HEK293T (cell line): Measurements from ENCODE around the gene ZMYM2.

Source experiments
- CTCF ChIA-PET: fragments of 350-600 bp; formaldehyde crosslinking; extraction: SDS; loops from one replicate; lab custom pipeline; 2021; ENCODE audit warnings: antibody characterized with exemption, inconsistent platforms; lab: Yijun Ruan, JAX
- POLR2A ChIA-PET: fragments of 350-600 bp; formaldehyde crosslinking; extraction: SDS; loops from one replicate; lab custom pipeline; 2020; ENCODE audit warnings: antibody characterized with exemption, inconsistent platforms; lab: Yijun Ruan, JAX
- DNase-seq: peaks from one replicate; pipeline ENCODE4 v3.0.0; 2012; ENCODE audit warnings: mixed read lengths; ENCODE audit errors: extremely low spot score
- ARNT ChIP-seq: fragments of 450-650 bp; IDR thresholded peaks from 2 replicates; pipeline ENCODE4 v1.6.1; 2017; ENCODE audit warnings: mild to moderate bottlenecking
- BHLHE40 ChIP-seq: fragments of 450-650 bp; IDR thresholded peaks from 2 replicates; pipeline ENCODE4 v1.6.1; 2016; ENCODE audit warnings: mild to moderate bottlenecking, moderate library complexity, borderline replicate concordance
- CTBP1 ChIP-seq: fragments of 450-650 bp; IDR thresholded peaks from 2 replicates; pipeline ENCODE4 v1.6.1; 2016; ENCODE audit warnings: borderline replicate concordance
- ELF4 ChIP-seq: fragments of 450-650 bp; IDR thresholded peaks from 2 replicates; pipeline ENCODE4 v1.6.1; 2017; ENCODE audit warnings: antibody characterized with exemption
- FOXA1 ChIP-seq: fragments of 450-650 bp; IDR thresholded peaks from 2 replicates; pipeline ENCODE4 v1.6.1; 2016; ENCODE audit warnings: mild to moderate bottlenecking
- FOXK2 ChIP-seq: fragments of 450-650 bp; IDR thresholded peaks from 2 replicates; pipeline ENCODE4 v1.6.1; 2016; ENCODE audit warnings: mild to moderate bottlenecking
- FOXM1 ChIP-seq: fragments of 450-650 bp; IDR thresholded peaks from 2 replicates; pipeline ENCODE4 v1.6.1; 2017; ENCODE audit warnings: mild to moderate bottlenecking, borderline replicate concordance
- HDGF ChIP-seq: fragments of 450-650 bp; IDR thresholded peaks from 2 replicates; pipeline ENCODE4 v1.6.1; 2017; ENCODE audit warnings: antibody characterized with exemption, borderline replicate concordance
- L3MBTL2 ChIP-seq: fragments of 450-650 bp; conservative IDR thresholded peaks from 2 replicates; pipeline ENCODE4 v1.6.1; 2016; ENCODE audit warnings: mild to moderate bottlenecking
- LEF1 ChIP-seq: fragments of 450-650 bp; IDR thresholded peaks from 2 replicates; pipeline ENCODE4 v1.6.1; 2017; ENCODE audit warnings: mild to moderate bottlenecking, borderline replicate concordance
- NFRKB ChIP-seq: fragments of 450-650 bp; IDR thresholded peaks from 2 replicates; pipeline ENCODE4 v1.6.1; 2016; ENCODE audit warnings: mild to moderate bottlenecking, moderate library complexity
- SP1 ChIP-seq: fragments of 450-650 bp; IDR thresholded peaks from 2 replicates; pipeline ENCODE4 v1.6.1; 2017
- SUZ12 ChIP-seq: fragments of 450-650 bp; IDR thresholded peaks from 2 replicates; pipeline ENCODE4 v1.6.1; 2016; ENCODE audit warnings: mild to moderate bottlenecking
- TARDBP ChIP-seq: fragments of 450-650 bp; IDR thresholded peaks from 2 replicates; pipeline ENCODE4 v1.6.1; 2016
- ZNF384 ChIP-seq: fragments of 450-650 bp; IDR thresholded peaks from 2 replicates; pipeline ENCODE4 v1.6.1; 2016
- TF ChIP-seq, protein P1 (sequence below): fragments of 450-650 bp; IDR thresholded peaks from 2 replicates; pipeline ENCODE4 v1.6.1; 2016

The ZMYM2 gene

DNA sequence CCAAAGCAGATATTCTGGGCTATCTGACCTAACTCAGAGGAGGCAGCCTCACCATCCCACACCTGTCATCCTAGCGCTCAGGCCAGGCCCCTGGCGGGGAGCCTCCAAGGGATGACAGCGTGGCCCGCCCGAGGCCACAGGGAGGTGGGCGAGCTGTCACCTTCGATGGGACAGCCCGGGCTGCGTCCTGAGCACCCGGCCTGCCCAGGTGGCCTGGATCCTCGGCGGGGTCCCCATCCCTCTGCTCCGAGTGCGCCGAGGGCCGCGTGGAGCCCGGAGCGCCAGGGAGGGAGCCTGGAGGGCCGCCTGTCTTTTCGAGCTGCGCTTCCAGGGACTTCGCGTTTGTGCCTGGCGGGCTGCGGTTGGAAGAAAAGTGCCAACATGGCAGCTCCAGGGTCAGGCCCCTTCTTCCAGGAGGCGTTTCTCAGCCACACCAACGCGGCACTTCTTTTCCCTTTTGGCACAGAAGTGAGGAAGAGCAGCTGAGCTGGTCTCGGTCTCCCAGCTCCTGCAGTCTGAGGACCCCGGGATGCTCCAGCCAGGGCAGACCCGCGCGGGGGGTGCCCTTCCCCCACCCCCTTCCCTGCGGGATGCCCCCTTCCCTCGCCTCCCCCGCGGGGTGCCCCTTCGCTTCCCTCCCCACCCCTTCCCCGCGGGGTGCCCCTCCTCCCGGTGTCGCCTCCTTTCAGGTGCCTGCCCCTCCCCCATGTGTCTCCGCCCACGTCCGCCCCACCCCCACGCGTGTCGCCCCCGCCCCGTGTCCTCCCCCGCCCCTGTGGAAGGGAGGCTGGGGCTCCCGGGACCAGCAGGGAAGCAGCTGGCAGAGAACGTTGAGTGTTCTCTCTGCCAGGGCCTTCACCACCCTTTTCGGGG is 160.0 kb downstream of the ZMYM2 start:
- DNase-seq: peak; percentile 11
- no peak for TF ChIP-seq SUZ12
- TF ChIP-seq L3MBTL2: 0 out of 2 replicates have a peak, but pooled peaks have one; percentile 17
- CTCF ChIA-PET: interaction anchor here (0.8 to 2.3 kb wide), 2 partner anchors 9 to 49 kb away, joined by 3 to 8 read pairs; no protein-coding TSS in a partner anchor
- POLR2A ChIA-PET: interaction anchor here (0.8 to 2.2 kb wide), 5 partner anchors 9 to 42 kb away, joined by 3 to 18 read pairs (median 4); partner anchors contain the start of gene GJA3

DNA sequence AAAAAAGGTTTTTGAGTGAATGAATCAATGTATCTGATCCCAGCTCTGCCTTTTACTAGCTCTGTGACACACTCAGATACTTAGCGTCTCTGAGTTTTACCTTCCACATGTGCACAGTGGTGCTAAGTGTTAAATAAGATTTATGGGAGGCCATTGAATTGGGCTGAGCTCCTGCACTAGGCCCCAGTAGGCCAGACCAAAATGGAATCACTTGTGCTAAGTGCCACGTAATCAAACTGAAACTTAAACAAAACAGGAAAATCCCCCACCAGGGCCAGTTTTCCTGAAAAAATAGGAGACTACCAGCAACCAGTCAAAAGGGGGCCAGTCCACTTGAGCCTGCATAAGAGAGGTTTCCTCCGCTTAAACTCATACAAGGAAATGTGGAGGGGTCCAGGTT is 161.4 kb downstream of the ZMYM2 start:
- POLR2A ChIA-PET: interaction anchor here (1.2 kb wide), 1 partner anchor 9 kb away, joined by 4 read pairs; no protein-coding TSS in a partner anchor
- DNase-seq: no peak
- CTCF ChIA-PET: no interaction called here
- TF ChIP-seq HDGF: no peak
- no peak for TF ChIP-seq NFRKB
- no peak for TF ChIP-seq LEF1
- TF ChIP-seq CTBP1: no peak
- TF ChIP-seq ARNT: no peak
- no peak for TF ChIP-seq FOXM1
- TF ChIP-seq FOXA1: no peak
- no peak for TF ChIP-seq ZNF384
- TF ChIP-seq TARDBP: no peak
- TF ChIP-seq FOXK2: no peak
- no peak for TF ChIP-seq SUZ12
- TF ChIP-seq, protein P1, sequence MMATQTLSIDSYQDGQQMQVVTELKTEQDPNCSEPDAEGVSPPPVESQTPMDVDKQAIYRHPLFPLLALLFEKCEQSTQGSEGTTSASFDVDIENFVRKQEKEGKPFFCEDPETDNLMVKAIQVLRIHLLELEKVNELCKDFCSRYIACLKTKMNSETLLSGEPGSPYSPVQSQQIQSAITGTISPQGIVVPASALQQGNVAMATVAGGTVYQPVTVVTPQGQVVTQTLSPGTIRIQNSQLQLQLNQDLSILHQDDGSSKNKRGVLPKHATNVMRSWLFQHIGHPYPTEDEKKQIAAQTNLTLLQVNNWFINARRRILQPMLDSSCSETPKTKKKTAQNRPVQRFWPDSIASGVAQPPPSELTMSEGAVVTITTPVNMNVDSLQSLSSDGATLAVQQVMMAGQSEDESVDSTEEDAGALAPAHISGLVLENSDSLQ: no peak
- TF ChIP-seq ELF4: no peak
- no peak for TF ChIP-seq L3MBTL2

DNA sequence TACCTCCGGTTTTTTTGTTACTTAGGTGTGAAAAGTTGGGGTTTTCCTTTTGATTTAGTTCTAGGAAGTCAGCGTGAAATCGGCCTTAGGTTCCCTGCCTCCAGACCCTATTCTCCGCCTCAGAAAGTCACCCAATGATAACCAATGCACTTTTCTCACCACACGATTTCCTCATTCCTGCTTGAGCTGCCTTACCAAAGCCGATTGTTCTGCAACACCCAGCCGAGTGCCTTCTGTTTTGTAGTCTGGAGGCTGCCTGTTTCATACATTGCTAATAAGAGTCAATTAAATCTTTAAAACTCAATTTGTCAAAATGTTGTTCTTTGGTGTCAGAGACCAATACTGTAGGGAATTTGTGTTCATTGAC is 162.6 kb downstream of the ZMYM2 start:
- DNase-seq: no peak
- TF ChIP-seq HDGF: no peak
- no peak for TF ChIP-seq ZNF384
- TF ChIP-seq ELF4: no peak
- no peak for TF ChIP-seq FOXM1
- TF ChIP-seq FOXA1: no peak
- TF ChIP-seq L3MBTL2: no peak
- no peak for TF ChIP-seq NFRKB
- TF ChIP-seq SP1: no peak
- no peak for TF ChIP-seq FOXK2
- ChIA-PET CTCF (interaction anchor here (0.6 to 0.9 kb wide), 2 partner anchors 14 to 708 kb away, joined by 3 read pairs; no protein-coding TSS in a partner anchor), POLR2A (no interaction called here)

DNA sequence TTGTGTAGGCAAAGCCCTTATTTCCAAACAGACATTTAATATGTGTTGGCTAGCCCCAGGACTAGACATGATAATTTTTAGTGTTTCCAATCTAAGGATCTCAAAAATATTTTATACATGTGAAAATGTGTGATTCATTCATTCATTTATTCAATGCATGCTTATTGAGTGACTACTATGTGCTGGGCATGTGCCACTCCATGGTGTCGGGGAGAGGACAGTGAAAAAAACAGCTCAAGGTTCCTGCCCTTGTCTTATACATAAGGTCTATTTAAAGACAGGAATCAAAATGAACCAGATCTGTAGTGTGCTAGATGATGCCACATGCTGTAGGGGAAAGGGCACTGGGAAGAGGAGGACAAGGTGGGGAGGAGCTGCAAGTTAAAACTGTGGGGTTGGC is 165.8 kb downstream of the ZMYM2 start:
- TF ChIP-seq ARNT (no peak), BHLHE40 (no peak), L3MBTL2 (no peak), SUZ12 (no peak), FOXM1 (no peak)
- ChIA-PET CTCF (no interaction called here), POLR2A (no interaction called here)
- no peak for DNase-seq

DNA sequence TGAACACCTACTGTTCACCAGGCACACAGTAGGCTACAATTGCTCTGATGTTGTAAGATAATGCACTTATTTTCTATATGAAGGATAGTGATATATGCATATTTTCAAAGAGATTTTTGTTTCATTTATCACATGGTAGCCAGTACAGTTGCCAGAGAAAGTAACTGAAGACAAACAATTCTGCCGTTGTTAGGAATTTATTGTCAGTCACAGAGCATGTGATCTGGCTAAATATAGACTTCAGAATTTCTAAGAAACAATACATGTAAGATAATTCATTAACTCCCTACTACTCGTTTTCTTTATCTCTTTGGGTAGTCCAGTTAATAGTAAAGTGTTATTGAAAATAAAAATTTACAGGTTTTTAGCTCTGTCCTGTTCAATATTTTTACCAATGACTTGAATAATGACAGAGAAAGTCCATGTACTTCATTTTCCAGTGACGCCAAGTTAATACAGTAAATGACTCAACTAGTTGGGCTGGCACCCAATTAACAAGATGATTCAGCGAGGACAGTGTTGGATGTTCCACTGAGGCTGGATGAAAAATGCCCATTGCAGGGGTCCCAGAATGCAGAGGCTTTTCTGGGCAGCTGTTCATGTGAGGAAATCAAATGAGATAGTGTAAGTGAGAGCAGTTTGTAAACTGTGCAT is 166.7 kb downstream of the ZMYM2 start:
- ChIA-PET POLR2A (no interaction called here), CTCF (no interaction called here)
- no peak for TF ChIP-seq HDGF
- no peak for DNase-seq

DNA sequence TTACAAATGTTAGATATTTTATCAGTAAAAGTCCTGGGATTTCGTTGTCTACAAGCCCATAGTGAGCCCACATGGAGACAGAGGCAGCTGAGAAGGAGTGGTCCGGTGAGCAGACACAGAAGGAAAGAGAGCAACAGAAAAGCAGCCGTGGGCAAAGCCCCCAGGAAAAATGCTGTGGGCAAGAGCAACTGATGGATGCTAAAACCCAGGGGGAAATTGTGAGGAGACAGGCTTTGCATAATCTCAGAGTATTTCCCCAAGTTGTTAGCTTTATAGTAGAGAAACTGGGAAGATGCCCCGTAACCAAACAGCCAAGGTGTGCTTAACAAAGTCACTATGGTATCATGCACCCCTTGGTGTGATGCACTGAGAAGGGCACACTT is 167.2 kb downstream of the ZMYM2 start:
- CTCF ChIA-PET: no interaction called here
- DNase-seq: no peak
- TF ChIP-seq TARDBP (no peak), HDGF (no peak)
- POLR2A ChIA-PET: no interaction called here

DNA sequence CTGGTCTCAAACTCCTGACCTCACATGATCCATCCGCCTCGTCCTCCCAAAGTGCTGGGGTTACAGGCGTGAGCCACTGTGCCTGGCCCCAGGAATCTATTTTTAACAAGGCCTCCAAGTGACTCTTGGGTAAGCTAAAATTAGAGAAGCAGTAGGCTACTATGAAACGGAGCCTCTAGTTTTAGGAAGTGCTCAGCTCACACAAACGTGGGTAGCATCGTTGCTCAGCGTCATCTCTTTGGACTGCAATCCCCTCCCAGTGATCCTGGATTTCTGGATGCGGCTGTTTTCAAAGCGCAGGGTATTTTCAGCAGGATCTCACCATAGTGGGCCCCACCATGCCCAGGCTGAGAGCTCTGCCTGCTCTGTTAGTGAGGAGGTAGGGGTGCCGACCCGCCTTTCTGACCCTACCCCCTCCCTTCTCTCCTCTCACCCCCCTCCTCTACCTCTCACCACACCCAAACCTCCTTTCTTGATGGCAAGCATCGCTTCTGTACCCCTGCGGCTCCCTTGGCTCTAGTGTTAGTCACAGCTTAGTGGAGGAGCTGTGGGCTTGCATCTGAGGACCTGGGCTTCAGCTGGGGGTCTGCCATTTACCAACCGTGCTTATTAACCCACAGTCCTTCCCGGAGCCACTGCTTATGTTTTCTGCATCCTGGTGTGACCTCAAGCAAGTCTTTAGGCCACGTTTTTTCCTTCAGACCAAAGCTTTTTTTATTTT is 168.2 kb downstream of the ZMYM2 start:
- DNase-seq: no peak
- POLR2A ChIA-PET: interaction anchor here (1.0 to 3.0 kb wide), 5 partner anchors 8 to 52 kb away, joined by 3 to 20 read pairs (median 18); partner anchors contain the start of gene GJA3
- TF ChIP-seq FOXM1: no peak
- CTCF ChIA-PET: interaction anchor here (1.7 to 1.9 kb wide), 2 partner anchors 8 to 34 kb away, joined by 6 to 8 read pairs; partner anchors contain the start of gene GJA3

DNA sequence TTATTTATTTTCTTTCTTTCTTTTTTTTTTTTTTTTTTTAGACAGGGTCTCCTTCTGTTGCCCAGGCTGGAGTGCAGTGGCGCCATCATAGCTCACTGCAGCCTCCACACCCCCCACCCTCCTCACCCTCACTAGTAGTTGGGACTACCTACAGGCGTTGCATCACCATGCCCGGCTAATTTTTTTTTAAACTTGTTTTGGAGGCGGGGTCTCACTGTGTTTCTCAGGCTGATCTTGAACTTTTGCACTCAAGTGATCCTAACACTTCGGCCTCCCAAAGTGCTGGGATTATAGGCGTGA is 168.7 kb downstream of the ZMYM2 start:
- ChIA-PET POLR2A (interaction anchor here (0.6 to 3.0 kb wide), 11 partner anchors 9 to 51 kb away, joined by 3 to 20 read pairs (median 6); partner anchors contain the start of gene GJA3), CTCF (interaction anchor here (1.3 to 1.9 kb wide), 4 partner anchors 9 to 93 kb away, joined by 4 to 8 read pairs (median 6); partner anchors contain the start of gene GJA3)
- TF ChIP-seq ZNF384 (peak; percentile 71; the same call in 1 of the 2 replicates), FOXA1 (no peak)
- no peak for DNase-seq
